Activated T-cell treated with anti-CD3 and anti-CD28 coated beads, Interleukin-2, amount 50 U/mL, for 4 hours (primary cell): ENCODE results near the gene SH3TC1. TPM values are rescaled to one million over a fixed set of nuclear protein-coding genes. Genes with fewer than 3 reads are reported as not detected.

Source experiments
- ATAC-seq, 2 donors: fragments of 200-7000 bp; cut with Tn5 transposase; one replicate each; pipeline ENCODE4 v1.10.0; 2021
- DNase-seq: peaks from one replicate; pipeline ENCODE4 v3.0.0-alpha.2; 2020
- H3K27me3 Mint-ChIP-seq: one replicate; pipeline ENCODE4 v1.8.0; 2021; ENCODE audit warnings: low read depth, mixed read lengths
- H3K36me3 Mint-ChIP-seq: one replicate; pipeline ENCODE4 v1.8.0; 2022; ENCODE audit warnings: mixed read lengths; ENCODE audit not compliant: insufficient read depth
- H3K4me1 Mint-ChIP-seq: one replicate; pipeline ENCODE4 v1.8.0; 2021; ENCODE audit warnings: low read depth, mixed read lengths
- H3K4me3 Mint-ChIP-seq: one replicate; pipeline ENCODE4 v1.8.0; 2021; ENCODE audit warnings: mild to moderate bottlenecking, moderate library complexity, mixed read lengths
- H3K9me3 Mint-ChIP-seq: one replicate; pipeline ENCODE4 v1.8.0; 2021; ENCODE audit warnings: mixed read lengths
- total RNA-seq, 3 donors: library from RNA; stranded (reverse); gene quantifications; one replicate each; pipeline ENCODE4 v1.2.1, GENCODE V29; 2021

SH3TC1 gene
- total RNA-seq, 3 donors from 2014 or later: 3.0 to 8.8 (median 4.0) TPM

DNA sequence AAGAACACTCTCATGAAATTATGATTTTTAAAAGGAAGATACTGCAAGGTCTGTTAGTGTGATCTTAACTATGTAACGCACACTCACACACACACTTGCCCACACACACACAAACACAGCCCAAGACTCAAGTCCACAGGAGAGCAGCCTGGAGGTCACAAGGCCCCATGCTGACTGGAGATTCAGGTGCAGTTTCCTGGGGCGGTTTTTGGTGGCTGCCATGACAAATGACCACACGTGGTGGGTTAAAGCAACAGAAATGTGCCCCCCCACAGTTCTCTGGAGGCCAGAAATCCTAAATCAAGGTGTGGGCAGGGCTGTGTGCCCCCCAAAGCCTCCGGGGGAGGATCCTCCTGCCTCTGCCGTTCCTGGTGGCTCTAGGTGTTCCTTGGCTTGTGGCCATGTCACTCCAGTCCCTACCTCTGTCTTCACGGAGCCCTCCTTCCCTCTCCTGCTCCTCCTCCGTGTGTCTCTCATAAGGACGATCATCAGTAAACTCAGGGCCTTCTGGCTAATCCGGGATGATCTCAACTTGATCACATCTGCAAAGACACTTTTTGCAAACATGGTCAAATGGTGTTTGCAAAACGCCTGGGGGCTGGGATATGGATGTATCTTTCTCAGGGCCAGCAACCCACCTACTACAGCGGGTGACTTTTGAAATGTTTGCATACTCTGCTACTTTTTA, 60.8 kb downstream of the SH3TC1 start:
- Mint-ChIP-seq H3K27me3 (peaks cover 9% of the 10 kb centered on the region), H3K4me1 (no peaks in the 10 kb centered on the region), H3K36me3 (no peaks in the 10 kb centered on the region), H3K9me3 (no peaks in the 10 kb centered on the region), H3K4me3 (no peak overlapping the region)
- ATAC-seq (no peak), DNase-seq (no peak)

GRCh38 chr4:8260656-8261111, 61.6 kb downstream of the SH3TC1 start:
- H3K4me3 Mint-ChIP-seq: no peak overlapping the region
- H3K4me1 Mint-ChIP-seq: no peaks in the 10 kb centered on the region
- H3K36me3 Mint-ChIP-seq: no peaks in the 10 kb centered on the region
- H3K27me3 Mint-ChIP-seq: peaks cover 9% of the 10 kb centered on the region
- H3K9me3 Mint-ChIP-seq: no peaks in the 10 kb centered on the region
- ATAC-seq: no peak
- DNase-seq: no peak

DNA sequence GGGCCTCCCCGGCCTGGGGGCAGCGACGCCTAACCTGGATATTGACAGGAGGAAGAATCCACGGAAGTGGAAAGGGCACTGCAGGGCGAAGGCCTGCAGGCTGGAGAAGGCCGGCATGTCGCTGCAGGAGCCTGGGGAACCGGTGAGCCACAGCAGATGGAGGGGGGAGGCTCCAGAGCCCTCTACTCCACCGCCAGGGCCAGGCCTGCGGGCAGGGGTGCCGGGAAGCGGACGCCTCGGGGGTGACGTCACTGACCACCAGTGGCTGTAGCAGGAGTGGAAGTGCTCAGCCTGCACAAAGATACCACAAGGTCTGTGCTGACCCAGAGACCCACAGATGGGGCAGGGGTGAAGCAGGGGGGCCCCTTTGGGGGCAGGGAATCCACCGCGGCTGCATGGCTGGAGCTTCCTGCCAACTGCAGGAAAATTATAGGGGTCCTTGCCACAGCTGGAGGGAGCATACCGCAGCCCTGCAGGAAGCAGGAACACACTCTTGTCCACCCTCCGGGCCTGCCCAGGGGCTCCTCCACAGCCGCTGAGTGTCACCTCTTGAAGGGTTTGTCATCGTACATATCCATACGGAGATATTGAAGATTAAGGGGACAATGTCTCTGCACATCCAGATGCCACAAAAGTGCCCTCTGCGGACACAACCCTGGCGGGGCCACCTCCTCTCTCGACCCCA, 62.9 kb downstream of the SH3TC1 start:
- ATAC-seq: no peak
- no peaks in the 10 kb centered on the region for H3K9me3 Mint-ChIP-seq

DNA sequence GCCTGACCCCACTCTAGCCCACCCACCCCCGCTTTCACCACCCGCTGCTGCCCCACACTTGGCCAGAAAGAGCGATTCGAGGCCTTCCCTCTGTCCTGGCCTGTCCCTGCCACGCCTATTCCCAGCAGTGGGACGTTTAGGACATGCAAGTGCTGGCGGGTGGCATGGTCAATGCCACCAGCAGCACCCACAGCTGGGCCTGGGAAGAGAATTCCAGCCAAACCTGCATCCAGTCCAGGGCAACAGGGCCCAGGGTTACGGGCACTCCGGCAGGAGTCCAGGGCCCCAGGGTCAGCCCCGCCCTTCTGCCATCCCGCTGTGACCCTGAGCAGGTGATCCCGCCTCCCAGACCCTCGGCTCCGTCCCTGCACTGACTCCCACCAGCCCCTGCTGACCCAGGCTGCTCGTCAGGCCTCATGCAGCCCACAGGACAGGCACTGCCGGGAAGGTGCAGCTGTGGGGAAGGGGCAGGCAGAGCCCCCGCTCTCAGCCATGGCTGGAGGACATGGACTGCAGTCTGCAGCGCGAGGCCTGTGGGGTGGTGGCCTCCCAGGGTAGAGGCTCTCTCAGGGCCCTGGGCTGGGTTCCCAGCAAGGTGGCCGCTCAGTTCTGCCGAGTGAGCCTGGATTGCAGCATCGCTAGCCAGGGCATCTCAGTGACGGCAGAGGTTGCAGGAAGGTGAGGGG, 63.7 kb downstream of the SH3TC1 start:
- Mint-ChIP-seq H3K4me1 (no peaks in the 10 kb centered on the region), H3K4me3 (no peak overlapping the region), H3K27me3 (peaks cover 16% of the 10 kb centered on the region), H3K9me3 (no peaks in the 10 kb centered on the region), H3K36me3 (no peaks in the 10 kb centered on the region)
- DNase-seq: no peak
- no peak for ATAC-seq

More for the DNA sequence above, 62.9 kb downstream of the SH3TC1 start:
- DNase-seq: no peak
- no peak overlapping the region for H3K4me3 Mint-ChIP-seq
- H3K4me1 Mint-ChIP-seq: no peaks in the 10 kb centered on the region
- H3K36me3 Mint-ChIP-seq: no peaks in the 10 kb centered on the region
- peaks cover 16% of the 10 kb centered on the region for H3K27me3 Mint-ChIP-seq

DNA sequence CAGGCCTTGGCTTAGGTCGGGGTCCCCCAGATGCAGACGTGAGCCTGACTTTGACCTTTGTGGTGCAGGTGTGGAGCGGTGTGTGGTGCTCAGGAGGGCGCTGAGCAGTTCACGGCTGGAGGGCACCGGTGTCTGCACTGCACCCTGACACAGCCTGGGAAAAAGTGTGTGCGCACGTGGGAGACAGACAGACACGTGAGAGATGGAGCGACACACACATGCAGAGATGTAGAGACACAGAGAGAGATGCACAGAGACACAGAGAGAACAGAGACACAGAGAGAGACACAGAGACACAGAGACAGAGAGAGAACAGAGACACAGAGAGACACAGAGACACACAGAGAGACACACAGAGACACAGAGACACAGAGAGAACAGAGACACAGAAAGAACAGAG, 64.3 kb downstream of the SH3TC1 start:
- no peaks in the 10 kb centered on the region for H3K4me1 Mint-ChIP-seq
- H3K9me3 Mint-ChIP-seq: no peaks in the 10 kb centered on the region
- no peaks in the 10 kb centered on the region for H3K36me3 Mint-ChIP-seq
- no peak overlapping the region for H3K4me3 Mint-ChIP-seq
- ATAC-seq (no peak), DNase-seq (no peak)
- H3K27me3 Mint-ChIP-seq: peaks cover 19% of the 10 kb centered on the region

GRCh38 chr4:8264106-8264505, 65.0 kb downstream of the SH3TC1 start:
- DNase-seq (no peak), ATAC-seq (no peak)
- Mint-ChIP-seq H3K4me1 (no peaks in the 10 kb centered on the region), H3K27me3 (peaks cover 26% of the 10 kb centered on the region), H3K9me3 (no peaks in the 10 kb centered on the region), H3K4me3 (no peak overlapping the region), H3K36me3 (no peaks in the 10 kb centered on the region)

DNA sequence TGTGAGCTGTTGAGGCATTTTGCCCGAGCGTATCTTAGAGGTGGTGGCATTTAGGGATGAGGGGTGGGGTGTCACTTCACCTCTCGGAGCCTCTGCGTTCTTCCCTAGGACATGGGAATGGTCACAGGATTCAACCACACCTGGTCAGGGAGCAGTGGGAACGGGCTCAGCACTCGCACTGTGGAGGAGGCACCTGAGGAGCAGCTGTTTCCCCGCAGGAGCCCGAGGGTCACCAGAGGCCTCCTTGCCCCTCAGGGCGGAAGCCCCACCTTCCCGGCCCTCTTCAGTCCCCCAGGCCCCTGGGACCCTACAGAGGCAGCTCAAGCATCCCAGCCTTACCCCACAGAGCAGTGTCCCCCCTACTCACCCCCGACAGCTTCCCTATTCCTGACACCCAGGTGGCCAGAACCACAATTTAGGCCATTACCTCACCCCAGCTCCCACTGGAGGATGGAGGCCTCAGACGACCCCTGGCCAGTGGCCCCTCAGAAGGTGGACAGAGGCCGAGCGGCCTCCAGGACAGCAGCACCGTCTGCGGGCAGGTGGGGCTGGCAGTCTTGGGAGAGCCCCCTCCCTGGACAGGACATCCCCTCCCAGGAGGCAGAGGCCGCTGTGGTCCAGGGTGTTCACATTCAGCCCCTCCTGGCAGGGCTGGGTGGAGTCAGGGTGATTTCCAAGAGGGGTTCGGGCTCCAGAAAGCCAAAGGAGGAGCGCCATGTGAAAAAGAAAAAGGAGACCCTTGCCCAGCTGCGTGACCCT, 66.3 kb downstream of the SH3TC1 start:
- Mint-ChIP-seq H3K4me1 (no peaks in the 10 kb centered on the region), H3K36me3 (no peaks in the 10 kb centered on the region), H3K27me3 (peaks cover 27% of the 10 kb centered on the region), H3K9me3 (no peaks in the 10 kb centered on the region), H3K4me3 (no peak overlapping the region)
- ATAC-seq (no peak), DNase-seq (no peak)

DNA sequence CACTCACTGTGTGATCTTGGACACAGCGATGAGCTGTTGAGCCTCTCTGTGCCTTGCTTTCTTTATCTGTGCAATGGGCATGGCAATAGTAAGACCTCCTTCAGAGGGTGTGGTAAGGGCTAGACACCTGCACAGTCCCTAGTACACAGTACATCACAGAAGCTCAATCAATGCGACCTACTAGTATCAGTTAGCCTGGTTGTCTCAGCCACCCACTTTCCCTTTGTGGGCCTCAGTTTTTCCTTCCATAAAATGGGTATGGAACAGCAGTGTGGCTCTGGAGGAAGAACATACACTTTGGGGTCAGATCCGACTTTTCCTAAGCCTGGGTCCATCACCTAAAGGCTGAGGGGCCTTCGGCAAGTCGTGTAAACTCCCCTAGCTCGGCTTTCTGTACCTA, 67.0 kb downstream of the SH3TC1 start:
- DNase-seq (no peak), ATAC-seq (no peak)
- Mint-ChIP-seq H3K36me3 (no peaks in the 10 kb centered on the region), H3K9me3 (no peaks in the 10 kb centered on the region), H3K27me3 (peaks cover 29% of the 10 kb centered on the region), H3K4me1 (no peaks in the 10 kb centered on the region), H3K4me3 (no peak overlapping the region)

DNA sequence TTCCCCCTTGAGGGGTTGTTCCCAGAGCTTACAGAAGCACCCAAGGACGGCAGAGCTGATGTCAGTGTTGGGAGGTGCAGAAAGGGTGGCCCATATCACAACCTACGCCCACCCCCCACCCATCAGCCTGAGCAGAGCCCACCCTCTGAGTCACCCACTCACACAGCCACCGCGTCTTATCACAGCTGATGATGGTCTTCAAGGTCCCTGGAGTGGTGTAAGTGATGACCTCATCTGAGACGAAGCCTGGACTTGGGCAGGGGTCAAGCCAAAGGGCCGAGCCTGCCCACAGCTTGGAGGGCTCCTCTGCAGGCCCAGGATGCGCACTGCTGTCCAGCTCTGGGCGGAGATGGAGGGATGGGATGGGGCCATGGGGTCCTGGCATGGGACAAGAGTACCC, 67.4 kb downstream of the SH3TC1 start:
- Mint-ChIP-seq H3K27me3 (peaks cover 33% of the 10 kb centered on the region), H3K4me3 (no peak overlapping the region), H3K9me3 (no peaks in the 10 kb centered on the region), H3K4me1 (no peaks in the 10 kb centered on the region), H3K36me3 (no peaks in the 10 kb centered on the region)
- DNase-seq (no peak), ATAC-seq (no peak)

DNA sequence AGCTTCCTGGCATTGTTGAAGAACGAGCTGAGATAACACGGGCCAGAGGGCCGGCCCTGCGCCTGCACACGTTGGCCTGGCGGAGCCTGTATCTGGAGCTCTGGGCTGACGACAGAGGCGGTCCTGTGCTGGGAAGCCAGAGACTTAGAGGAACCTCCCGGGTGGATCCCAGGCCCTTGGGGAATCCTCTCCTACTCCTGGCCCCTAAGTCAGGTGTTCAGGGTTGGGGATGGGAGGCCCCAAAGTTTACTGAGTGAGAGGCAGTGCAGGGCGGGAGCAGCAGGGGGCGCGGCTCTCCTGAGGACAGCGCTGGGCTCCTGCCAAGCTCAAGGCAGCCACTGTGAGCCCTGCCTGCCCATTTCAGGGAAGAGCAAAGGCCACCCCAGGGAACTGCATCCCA, 68.0 kb downstream of the SH3TC1 start:
- H3K4me1 Mint-ChIP-seq: no peaks in the 10 kb centered on the region
- H3K27me3 Mint-ChIP-seq: peaks cover 39% of the 10 kb centered on the region
- H3K36me3 Mint-ChIP-seq: no peaks in the 10 kb centered on the region
- ATAC-seq: peak in 1 of 2 donors; percentile 51
- DNase-seq: no peak
- no peak overlapping the region for H3K4me3 Mint-ChIP-seq
- H3K9me3 Mint-ChIP-seq: no peaks in the 10 kb centered on the region

DNA sequence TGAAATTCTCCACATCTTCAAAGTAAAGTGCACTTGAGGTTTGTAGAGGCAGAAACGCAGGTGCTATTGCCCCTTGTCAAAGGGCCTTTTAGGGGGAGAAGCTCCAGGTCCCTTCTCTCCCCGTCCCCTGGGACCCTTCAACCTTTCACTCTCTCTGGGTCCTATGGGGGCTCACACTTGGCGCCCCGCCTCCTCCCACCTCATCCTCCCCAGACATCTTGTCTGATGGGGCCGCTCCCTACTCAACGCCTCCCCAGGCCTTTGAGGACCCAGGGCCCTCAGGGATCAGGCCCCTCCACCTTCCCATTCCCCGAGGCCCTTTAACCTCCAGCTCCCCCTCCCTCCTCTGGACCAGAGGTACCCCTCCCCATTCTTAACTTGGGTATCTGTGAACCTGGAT, 69.1 kb downstream of the SH3TC1 start:
- Mint-ChIP-seq H3K9me3 (no peaks in the 10 kb centered on the region), H3K4me1 (no peaks in the 10 kb centered on the region), H3K4me3 (no peak overlapping the region), H3K36me3 (no peaks in the 10 kb centered on the region), H3K27me3 (peaks cover 41% of the 10 kb centered on the region)
- ATAC-seq (no peak), DNase-seq (no peak)

DNA sequence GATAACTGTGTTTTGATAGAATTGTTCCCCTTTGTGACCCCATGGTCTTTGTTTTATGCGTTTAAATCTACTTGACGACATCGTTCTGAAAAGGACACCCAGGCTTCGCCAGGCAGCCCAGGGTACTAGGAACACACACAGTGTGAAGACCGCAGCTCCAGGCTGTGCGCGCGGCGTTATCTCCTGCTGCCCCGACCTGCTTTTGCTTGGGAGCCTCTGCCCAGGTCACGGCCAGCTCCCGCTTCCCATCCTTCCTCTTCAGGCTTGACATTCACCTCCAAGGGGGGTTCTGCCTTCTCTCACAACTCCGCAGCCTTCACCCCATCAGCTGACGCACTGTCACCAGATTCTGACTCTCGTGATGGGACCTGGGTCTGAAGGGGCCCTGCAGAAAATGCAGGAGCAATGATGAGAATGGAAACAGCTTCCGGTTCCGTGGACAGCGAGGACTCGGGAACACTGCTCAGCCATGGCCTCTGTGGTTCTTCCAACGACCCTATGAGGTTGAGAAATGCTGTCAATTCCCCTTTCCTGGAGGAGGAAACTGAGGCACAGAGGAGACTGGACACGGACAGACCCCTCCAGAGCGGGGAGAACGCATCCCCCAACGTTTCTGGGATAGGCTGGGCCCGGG, 69.9 kb downstream of the SH3TC1 start:
- peaks cover 42% of the 10 kb centered on the region for H3K27me3 Mint-ChIP-seq
- no peak for DNase-seq

DNA sequence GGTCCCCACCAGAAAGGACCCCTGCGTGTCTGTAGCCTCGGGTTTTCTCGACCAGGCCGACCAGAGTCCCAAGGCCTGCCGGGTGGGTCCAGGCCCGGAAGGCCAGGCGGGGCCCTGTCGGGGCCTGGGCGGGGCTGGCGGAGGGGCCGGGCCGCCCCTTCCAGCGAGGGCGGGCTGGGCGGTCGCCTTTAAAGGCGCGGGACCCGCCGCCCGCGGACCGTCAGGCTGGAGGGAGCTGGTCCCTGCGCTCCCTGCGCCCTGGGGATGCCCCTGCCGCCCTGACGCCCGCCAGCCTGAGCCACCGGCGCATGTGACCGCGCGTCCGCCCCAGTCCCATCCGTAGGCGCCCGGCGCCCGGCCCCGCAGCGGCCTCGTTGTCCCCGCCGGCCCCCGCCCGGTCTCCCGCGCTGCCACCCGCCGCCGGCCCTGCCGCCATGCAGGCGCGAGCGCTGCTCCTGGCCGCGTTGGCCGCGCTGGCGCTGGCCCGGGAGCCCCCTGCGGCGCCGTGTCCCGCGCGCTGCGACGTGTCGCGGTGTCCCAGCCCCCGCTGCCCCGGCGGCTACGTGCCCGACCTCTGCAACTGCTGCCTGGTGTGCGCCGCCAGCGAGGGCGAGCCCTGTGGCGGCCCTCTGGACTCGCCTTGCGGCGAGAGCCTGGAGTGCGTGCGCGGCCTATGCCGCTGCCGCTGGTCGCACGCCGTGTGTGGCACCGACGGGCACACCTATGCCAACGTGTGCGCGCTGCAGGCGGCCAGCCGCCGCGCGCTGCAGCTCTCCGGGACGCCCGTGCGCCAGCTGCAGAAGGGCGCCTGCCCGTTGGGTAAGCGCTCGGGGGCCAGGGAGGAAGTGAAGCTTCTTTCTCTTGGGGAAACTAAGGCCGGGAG, 70.7 kb downstream of the SH3TC1 start, which contains the start of gene HTRA3:
TSS of gene HTRA3 (plus strand) at position 220 of the 883 bp plus-strand sequence. CDS start at position 435, 215 bp downstream.
- no peaks in the 10 kb centered on the region for H3K36me3 Mint-ChIP-seq
- H3K4me3 Mint-ChIP-seq: no peak within 1 kb of the TSS
- H3K27me3 Mint-ChIP-seq: peaks cover 47% of the 10 kb centered on the region
- H3K9me3 Mint-ChIP-seq: no peaks in the 10 kb centered on the region
- H3K4me1 Mint-ChIP-seq: no peaks in the 10 kb centered on the region
- no peak for DNase-seq
- peak in 1 of 2 donors; percentile 17 for ATAC-seq

More for the DNA sequence above, 69.9 kb downstream of the SH3TC1 start:
- Mint-ChIP-seq H3K4me3 (no peak overlapping the region), H3K4me1 (no peaks in the 10 kb centered on the region), H3K36me3 (no peaks in the 10 kb centered on the region), H3K9me3 (no peaks in the 10 kb centered on the region)
- no peak for ATAC-seq
